HCT116 (cell line): ENCODE data around the gene CTTNBP2.

Source experiments
- CTCF ChIP-seq, 3 experiments: fragments of 200-600 bp in 1 of 3; sonication (generic) in 1 of 3; IDR thresholded peaks in 2 of 3; conservative IDR thresholded peaks in 1 of 3; 2 replicates each; pipeline ENCODE4 v1.5.1; 2012 to 2017; ENCODE audit warnings: low read depth in 2 of 3, low read length in 2 of 3, antibody characterized with exemption in 1 of 3, borderline replicate concordance in 1 of 3, control low read depth in 1 of 3, mild to moderate bottlenecking in 1 of 3, mixed read lengths in 1 of 3, mixed run types in 1 of 3, moderate library complexity in 1 of 3; ENCODE audit not compliant: insufficient read depth in 1 of 3
- EZH2 ChIP-seq: fragments of 200-600 bp; sonication (generic); IDR thresholded peaks from 2 replicates; pipeline ENCODE4 v1.6.1; 2017; ENCODE audit warnings: antibody characterized with exemption, mixed run types
- FOSL1 ChIP-seq: IDR thresholded peaks from 2 replicates; pipeline ENCODE4 v1.6.1; 2012; ENCODE audit warnings: low read depth
- JUND ChIP-seq: IDR thresholded peaks from 2 replicates; pipeline ENCODE4 v1.6.1; 2012
- MAX ChIP-seq: IDR thresholded peaks from 2 replicates; pipeline ENCODE4 v1.6.1; 2012
- POLR2A ChIP-seq: IDR thresholded peaks from 2 replicates; pipeline ENCODE4 v1.7.0; 2011; ENCODE audit warnings: borderline replicate concordance; ENCODE audit not compliant: insufficient read depth, insufficient read length; ENCODE audit errors: extremely low read depth
- POLR2AphosphoS5 ChIP-seq: IDR thresholded peaks from 2 replicates; pipeline ENCODE4 v1.6.1; 2011; ENCODE audit warnings: mild to moderate bottlenecking, low read depth, low read length, moderate library complexity
- RAD21 ChIP-seq: IDR thresholded peaks from 2 replicates; pipeline ENCODE4 v1.6.1; 2012; ENCODE audit warnings: low read depth, mild to moderate bottlenecking
- REST ChIP-seq: IDR thresholded peaks from 2 replicates; pipeline ENCODE4 v1.6.1; 2012; ENCODE audit warnings: low read depth
- SIN3A ChIP-seq: IDR thresholded peaks from 2 replicates; pipeline ENCODE4 v1.6.1; 2012; ENCODE audit warnings: low read depth
- SP1 ChIP-seq: IDR thresholded peaks from 2 replicates; pipeline ENCODE4 v1.6.1; 2012; ENCODE audit warnings: low read depth
- ZFX ChIP-seq: fragments of 450-650 bp; IDR thresholded peaks from 2 replicates; pipeline ENCODE4 v1.6.1; 2017

- no peak for TF ChIP-seq POLR2AphosphoS5
- TF ChIP-seq CTCF (IDR thresholded peaks at IDR 0.05 in 2 of 3, conservative IDR thresholded peaks at IDR 0.05 in 1 of 3; ENCODE audit: borderline replicate concordance in 1 of 3, insufficient read depth in 1 of 3, low read depth in 2 of 3, low read length in 2 of 3) = no peak
- no peak for TF ChIP-seq MAX
- no peak for TF ChIP-seq POLR2A
- TF ChIP-seq RAD21 = no peak
- no peak for TF ChIP-seq SP1
- no peak for TF ChIP-seq REST
- no peak for TF ChIP-seq SIN3A
- no peak for TF ChIP-seq FOSL1
- no peak for TF ChIP-seq EZH2
- no peak for TF ChIP-seq JUND
- no peak for TF ChIP-seq ZFX
These were observed 141.8 kb downstream of the CTTNBP2 start for GRCh38 chr7:117731455-117731854.
